SK-N-SH treated with all-trans-retinoic acid at 6 μM for 48 hours (cell line): ENCODE results near the gene PFKFB4.

Experiments
- ARNTL ChIP-seq: fragments of 450-650 bp; formaldehyde crosslinking; IDR thresholded peaks from 2 replicates; pipeline ENCODE4 v1.5.0; 2020; ENCODE audit warnings: low read depth, mild to moderate bottlenecking, moderate library complexity, borderline replicate concordance
- ESRRG ChIP-seq: fragments of 250-450 bp; sonication (Bioruptor Pico); IDR thresholded peaks from 2 replicates; pipeline ENCODE4 v1.6.1; 2021; ENCODE audit warnings: mild to moderate bottlenecking
- GLIS3 ChIP-seq: fragments of 250-450 bp; sonication (Bioruptor Pico); IDR thresholded peaks from 2 replicates; pipeline ENCODE4 v1.5.0; 2020; ENCODE audit warnings: mild to moderate bottlenecking, moderate library complexity
- RARB ChIP-seq: fragments of 250-450 bp; sonication (Bioruptor Pico); IDR thresholded peaks from 2 replicates; pipeline ENCODE4 v1.8.0; 2021; ENCODE audit warnings: mild to moderate bottlenecking, moderate library complexity
- TCF4 ChIP-seq: fragments of 250-450 bp; sonication (Bioruptor Pico); IDR thresholded peaks from 2 replicates; pipeline ENCODE4 v1.8.0; 2021; ENCODE audit warnings: mild to moderate bottlenecking, moderate library complexity, borderline replicate concordance
- TOX ChIP-seq: fragments of 250-450 bp; sonication (Bioruptor Pico); IDR thresholded peaks from 2 replicates; pipeline ENCODE4 v1.8.0; 2021; ENCODE audit warnings: mild to moderate bottlenecking, moderate library complexity, borderline replicate concordance
- ZFP3 ChIP-seq: fragments of 250-450 bp; sonication (Bioruptor Pico); IDR thresholded peaks from 2 replicates; pipeline ENCODE4 v1.5.0; 2020; ENCODE audit warnings: mild to moderate bottlenecking, moderate library complexity
- TF ChIP-seq, protein P1 (sequence below): fragments of 250-450 bp; sonication (Bioruptor Pico); IDR thresholded peaks from 2 replicates; pipeline ENCODE4 v1.8.0; 2020; ENCODE audit warnings: mild to moderate bottlenecking, moderate library complexity, borderline replicate concordance
- TF ChIP-seq, protein P2 (sequence below): fragments of 250-450 bp; sonication (Bioruptor Pico); IDR thresholded peaks from 2 replicates; pipeline ENCODE4 v1.5.1; 2021; ENCODE audit warnings: mild to moderate bottlenecking, moderate library complexity
- TF ChIP-seq, protein P3 (sequence below): fragments of 250-450 bp; sonication (Bioruptor Pico); IDR thresholded peaks from 2 replicates; pipeline ENCODE4 v1.8.0; 2021; ENCODE audit warnings: low read depth, mild to moderate bottlenecking, moderate library complexity, borderline replicate concordance
- TF ChIP-seq, protein P4 (sequence below): fragments of 250-450 bp; sonication (Bioruptor Pico); IDR thresholded peaks from 2 replicates; pipeline ENCODE4 v1.5.0; 2020; ENCODE audit warnings: mild to moderate bottlenecking, moderate library complexity

DNA sequence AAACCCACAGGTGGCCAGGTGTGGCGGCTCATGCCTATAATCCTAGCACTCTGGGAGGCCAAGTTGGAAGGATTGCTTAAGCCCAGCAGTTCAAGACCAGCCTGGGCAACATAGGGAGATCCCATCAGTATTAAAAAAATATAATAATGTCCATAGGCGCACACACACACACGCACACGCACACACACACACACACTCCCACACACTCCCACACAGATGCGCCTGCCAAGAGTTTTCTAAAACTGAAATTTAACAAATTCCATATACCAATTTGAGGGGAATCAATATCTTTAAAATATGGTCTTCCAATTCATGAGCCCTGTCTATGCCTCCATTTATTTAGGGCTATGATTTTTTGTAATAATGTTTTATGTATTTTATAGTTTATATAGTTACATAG, 69.7 kb downstream of the PFKFB4 start:
- TF ChIP-seq ARNTL (CRISPR knock-in tag) (no peak), ZFP3 (CRISPR knock-in tag) (no peak), TOX (CRISPR knock-in tag) (no peak), GLIS3 (CRISPR knock-in tag) (no peak), RARB (CRISPR knock-in tag) (no peak), ESRRG (CRISPR knock-in tag) (no peak), TCF4 (CRISPR knock-in tag) (no peak)
- TF ChIP-seq, protein P1, sequence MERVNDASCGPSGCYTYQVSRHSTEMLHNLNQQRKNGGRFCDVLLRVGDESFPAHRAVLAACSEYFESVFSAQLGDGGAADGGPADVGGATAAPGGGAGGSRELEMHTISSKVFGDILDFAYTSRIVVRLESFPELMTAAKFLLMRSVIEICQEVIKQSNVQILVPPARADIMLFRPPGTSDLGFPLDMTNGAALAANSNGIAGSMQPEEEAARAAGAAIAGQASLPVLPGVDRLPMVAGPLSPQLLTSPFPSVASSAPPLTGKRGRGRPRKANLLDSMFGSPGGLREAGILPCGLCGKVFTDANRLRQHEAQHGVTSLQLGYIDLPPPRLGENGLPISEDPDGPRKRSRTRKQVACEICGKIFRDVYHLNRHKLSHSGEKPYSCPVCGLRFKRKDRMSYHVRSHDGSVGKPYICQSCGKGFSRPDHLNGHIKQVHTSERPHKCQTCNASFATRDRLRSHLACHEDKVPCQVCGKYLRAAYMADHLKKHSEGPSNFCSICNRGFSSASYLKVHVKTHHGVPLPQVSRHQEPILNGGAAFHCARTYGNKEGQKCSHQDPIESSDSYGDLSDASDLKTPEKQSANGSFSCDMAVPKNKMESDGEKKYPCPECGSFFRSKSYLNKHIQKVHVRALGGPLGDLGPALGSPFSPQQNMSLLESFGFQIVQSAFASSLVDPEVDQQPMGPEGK (CRISPR knock-in tag): no peak
- TF ChIP-seq, protein P2, sequence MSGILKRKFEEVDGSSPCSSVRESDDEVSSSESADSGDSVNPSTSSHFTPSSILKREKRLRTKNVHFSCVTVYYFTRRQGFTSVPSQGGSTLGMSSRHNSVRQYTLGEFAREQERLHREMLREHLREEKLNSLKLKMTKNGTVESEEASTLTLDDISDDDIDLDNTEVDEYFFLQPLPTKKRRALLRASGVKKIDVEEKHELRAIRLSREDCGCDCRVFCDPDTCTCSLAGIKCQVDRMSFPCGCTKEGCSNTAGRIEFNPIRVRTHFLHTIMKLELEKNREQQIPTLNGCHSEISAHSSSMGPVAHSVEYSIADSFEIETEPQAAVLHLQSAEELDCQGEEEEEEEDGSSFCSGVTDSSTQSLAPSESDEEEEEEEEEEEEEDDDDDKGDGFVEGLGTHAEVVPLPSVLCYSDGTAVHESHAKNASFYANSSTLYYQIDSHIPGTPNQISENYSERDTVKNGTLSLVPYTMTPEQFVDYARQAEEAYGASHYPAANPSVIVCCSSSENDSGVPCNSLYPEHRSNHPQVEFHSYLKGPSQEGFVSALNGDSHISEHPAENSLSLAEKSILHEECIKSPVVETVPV (CRISPR knock-in tag): no peak
- TF ChIP-seq, protein P3, sequence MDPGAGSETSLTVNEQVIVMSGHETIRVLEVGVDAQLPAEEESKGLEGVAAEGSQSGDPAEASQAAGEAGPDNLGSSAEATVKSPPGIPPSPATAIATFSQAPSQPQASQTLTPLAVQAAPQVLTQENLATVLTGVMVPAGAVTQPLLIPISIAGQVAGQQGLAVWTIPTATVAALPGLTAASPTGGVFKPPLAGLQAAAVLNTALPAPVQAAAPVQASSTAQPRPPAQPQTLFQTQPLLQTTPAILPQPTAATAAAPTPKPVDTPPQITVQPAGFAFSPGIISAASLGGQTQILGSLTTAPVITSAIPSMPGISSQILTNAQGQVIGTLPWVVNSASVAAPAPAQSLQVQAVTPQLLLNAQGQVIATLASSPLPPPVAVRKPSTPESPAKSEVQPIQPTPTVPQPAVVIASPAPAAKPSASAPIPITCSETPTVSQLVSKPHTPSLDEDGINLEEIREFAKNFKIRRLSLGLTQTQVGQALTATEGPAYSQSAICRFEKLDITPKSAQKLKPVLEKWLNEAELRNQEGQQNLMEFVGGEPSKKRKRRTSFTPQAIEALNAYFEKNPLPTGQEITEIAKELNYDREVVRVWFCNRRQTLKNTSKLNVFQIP (CRISPR knock-in tag): no peak
- TF ChIP-seq, protein P4, sequence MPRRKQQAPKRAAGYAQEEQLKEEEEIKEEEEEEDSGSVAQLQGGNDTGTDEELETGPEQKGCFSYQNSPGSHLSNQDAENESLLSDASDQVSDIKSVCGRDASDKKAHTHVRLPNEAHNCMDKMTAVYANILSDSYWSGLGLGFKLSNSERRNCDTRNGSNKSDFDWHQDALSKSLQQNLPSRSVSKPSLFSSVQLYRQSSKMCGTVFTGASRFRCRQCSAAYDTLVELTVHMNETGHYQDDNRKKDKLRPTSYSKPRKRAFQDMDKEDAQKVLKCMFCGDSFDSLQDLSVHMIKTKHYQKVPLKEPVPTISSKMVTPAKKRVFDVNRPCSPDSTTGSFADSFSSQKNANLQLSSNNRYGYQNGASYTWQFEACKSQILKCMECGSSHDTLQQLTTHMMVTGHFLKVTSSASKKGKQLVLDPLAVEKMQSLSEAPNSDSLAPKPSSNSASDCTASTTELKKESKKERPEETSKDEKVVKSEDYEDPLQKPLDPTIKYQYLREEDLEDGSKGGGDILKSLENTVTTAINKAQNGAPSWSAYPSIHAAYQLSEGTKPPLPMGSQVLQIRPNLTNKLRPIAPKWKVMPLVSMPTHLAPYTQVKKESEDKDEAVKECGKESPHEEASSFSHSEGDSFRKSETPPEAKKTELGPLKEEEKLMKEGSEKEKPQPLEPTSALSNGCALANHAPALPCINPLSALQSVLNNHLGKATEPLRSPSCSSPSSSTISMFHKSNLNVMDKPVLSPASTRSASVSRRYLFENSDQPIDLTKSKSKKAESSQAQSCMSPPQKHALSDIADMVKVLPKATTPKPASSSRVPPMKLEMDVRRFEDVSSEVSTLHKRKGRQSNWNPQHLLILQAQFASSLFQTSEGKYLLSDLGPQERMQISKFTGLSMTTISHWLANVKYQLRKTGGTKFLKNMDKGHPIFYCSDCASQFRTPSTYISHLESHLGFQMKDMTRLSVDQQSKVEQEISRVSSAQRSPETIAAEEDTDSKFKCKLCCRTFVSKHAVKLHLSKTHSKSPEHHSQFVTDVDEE (CRISPR knock-in tag): no peak
